CD14-positive monocyte (primary cell): Measurements from ENCODE around the gene SEMA7A. TPM values are rescaled to one million over a fixed set of nuclear protein-coding genes. Genes with fewer than 3 reads are reported as not detected.

ENCODE experiments used
- DNase-seq, 3 donors: peaks; one replicate each; pipeline ENCODE4 v3.0.0-alpha.2; 2011 to 2022
- H2AFZ ChIP-seq: 2 replicates; pipeline ENCODE4 v1.6.0; 2012; ENCODE audit warnings: mild to moderate bottlenecking, low read depth, low read length, inconsistent platforms; ENCODE audit not compliant: insufficient read depth, poor library complexity, severe bottlenecking
- H3K27ac ChIP-seq, 2 donors: 1 replicate in 1 of 2; 2 replicates in 1 of 2; pipeline ENCODE4 v1.5.1; 2012 to 2013; ENCODE audit warnings: low read length in 2 of 2, control low read depth in 1 of 2, inconsistent platforms in 1 of 2, low read depth in 1 of 2, mild to moderate bottlenecking in 1 of 2
- H3K27me3 ChIP-seq, 2 donors: one replicate each; pipeline versions ENCODE4 v1.6.0 to v1.6.1; 2011 to 2013; ENCODE audit warnings: low read length in 2 of 2; ENCODE audit not compliant: control insufficient read depth in 2 of 2, insufficient read depth in 2 of 2
- H3K36me3 ChIP-seq, 2 donors: replicated peaks in 1 of 2; 1 replicate in 1 of 2; 2 replicates in 1 of 2; pipeline versions ENCODE4 v1.5.1 to v1.6.1; 2012 to 2013; ENCODE audit warnings: low read length in 2 of 2, control low read depth in 1 of 2, inconsistent platforms in 1 of 2, mild to moderate bottlenecking in 1 of 2; ENCODE audit not compliant: insufficient read depth in 2 of 2, control insufficient read depth in 1 of 2
- H3K4me1 ChIP-seq, 2 donors: 1 replicate in 1 of 2; 2 replicates in 1 of 2; pipeline versions ENCODE4 v1.5.1 to v1.6.1; 2012 to 2013; ENCODE audit warnings: low read length in 2 of 2, control low read depth in 1 of 2, inconsistent platforms in 1 of 2, mild to moderate bottlenecking in 1 of 2, moderate library complexity in 1 of 2; ENCODE audit not compliant: insufficient read depth in 2 of 2, control insufficient read depth in 1 of 2
- H3K4me2 ChIP-seq: replicated peaks from 2 replicates; pipeline ENCODE3; 2012; ENCODE audit warnings: low read length, moderate library complexity, mild to moderate bottlenecking; ENCODE audit not compliant: poor library complexity, severe bottlenecking; ENCODE audit errors: extremely low read depth
- H3K4me3 ChIP-seq, 3 experiments: fragments of 200-600 bp in 1 of 3; sonication (generic) in 1 of 3; replicated peaks in 1 of 3; 1 replicate in 2 of 3; 2 replicates in 1 of 3; pipeline ENCODE4 v1.5.1; 2011 to 2013; ENCODE audit warnings: low read length in 3 of 3, mild to moderate bottlenecking in 3 of 3, control low read depth in 2 of 3, low read depth in 2 of 3, inconsistent platforms in 1 of 3, moderate library complexity in 1 of 3
- H3K79me2 ChIP-seq: 2 replicates; pipeline ENCODE4 v1.6.0; 2012; ENCODE audit warnings: mild to moderate bottlenecking, control low read depth, inconsistent platforms, low read length, moderate library complexity; ENCODE audit not compliant: insufficient read depth
- H3K9ac ChIP-seq: 2 replicates; pipeline ENCODE4 v1.6.0; 2017; ENCODE audit warnings: low read length, mild to moderate bottlenecking; ENCODE audit not compliant: insufficient read depth, poor library complexity, severe bottlenecking
- H3K9me3 ChIP-seq, 2 donors: replicated peaks in 1 of 2; 1 replicate in 1 of 2; 2 replicates in 1 of 2; pipeline versions ENCODE4 v1.5.1 to v1.6.1; 2012 to 2013; ENCODE audit warnings: low read length in 2 of 2, control low read depth in 1 of 2; ENCODE audit not compliant: control insufficient read depth in 1 of 2, insufficient read depth in 1 of 2
- H4K20me1 ChIP-seq: 2 replicates; pipeline ENCODE4 v1.6.0; 2012; ENCODE audit warnings: mild to moderate bottlenecking, low read length, control low read depth, moderate library complexity; ENCODE audit not compliant: insufficient read depth
- H3K27ac Mint-ChIP-seq, 7 donors: one replicate each; pipeline ENCODE4 v1.8.0; 2020; ENCODE audit warnings: mild to moderate bottlenecking in 7 of 7, mixed read lengths in 7 of 7, moderate library complexity in 6 of 7, inconsistent platforms in 2 of 7
- H3K27me3 Mint-ChIP-seq, 3 donors: one replicate each; pipeline ENCODE4 v1.8.0; 2021 to 2022; ENCODE audit warnings: low read depth in 3 of 3, mild to moderate bottlenecking in 3 of 3, mixed read lengths in 3 of 3, moderate library complexity in 3 of 3, inconsistent platforms in 1 of 3
- H3K36me3 Mint-ChIP-seq, 2 donors: one replicate each; pipeline ENCODE4 v1.8.0; 2020; ENCODE audit warnings: mixed read lengths in 2 of 2, inconsistent platforms in 1 of 2, mild to moderate bottlenecking in 1 of 2
- H3K4me1 Mint-ChIP-seq: one replicate; pipeline ENCODE4 v1.8.0; 2020; ENCODE audit warnings: mild to moderate bottlenecking, mixed read lengths
- H3K4me3 Mint-ChIP-seq, 2 donors: one replicate each; pipeline ENCODE4 v1.8.0; 2020; ENCODE audit warnings: mild to moderate bottlenecking in 2 of 2, mixed read lengths in 2 of 2, moderate library complexity in 1 of 2
- H3K9me3 Mint-ChIP-seq, 7 donors: one replicate each; pipeline ENCODE4 v1.8.0; 2020 to 2022; ENCODE audit warnings: mixed read lengths in 7 of 7, mild to moderate bottlenecking in 6 of 7, moderate library complexity in 6 of 7, inconsistent platforms in 2 of 7
- CTCF ChIP-seq: fragments of 200-600 bp; IDR thresholded peaks from one replicate; pipeline ENCODE4 v1.8.0; 2022; ENCODE audit warnings: antibody characterized with exemption, mild to moderate bottlenecking
- WGBS: methylation state at CpG from one replicate; pipeline ENCODE4 v1.1.5; 2013; ENCODE audit warnings: missing lambda C conversion rate; ENCODE audit not compliant: insufficient coverage; 5-methylcytosine and 5-hydroxymethylcytosine counted together
- intact Hi-C, 2 donors: fragments of 100-400 bp; cut with micrococcal nuclease; formaldehyde crosslinking; loops; one replicate each; pipeline versions ENCODE4 v1.15.0 to v1.15.1; 2023
- polyA plus RNA-seq, 3 donors: library from polyadenylated mRNA; depleted of rRNA in 1 of 3; unstranded in 2 of 3; stranded (reverse) in 1 of 3; fragments of 300-500 nt in 2 of 3; fragments of >200 nt in 1 of 3; fragmentation: Illumina TruSeq in 2 of 3; gene quantifications; 1 replicate in 2 of 3; 2 replicates in 1 of 3; pipeline ENCODE4 v1.2.3, GENCODE V29; 2012 to 2021

Gene SEMA7A
- polyA plus RNA-seq, 3 donors: 0.04 to 4.8 (median 0.15) TPM

GRCh38 chr15:74445816-74446763 lies 12.3 kb upstream of the SEMA7A start:
- H3K36me3 Mint-ChIP-seq: peaks cover 67 to 70% of the 10 kb centered on the region in 2 donors
- peak overlapping the region in 1 of 7 donors; percentile 57 for H3K27ac Mint-ChIP-seq

More at GRCh38 chr15:74445816-74446763, 12.3 kb upstream of the SEMA7A start:
- no peak overlapping the region for H3K4me3 ChIP-seq
- H4K20me1 ChIP-seq: no peaks in the 10 kb centered on the region
- Mint-ChIP-seq H3K4me1 (no peaks in the 10 kb centered on the region), H3K27me3 (peaks cover 2 to 5% (median 3%) of the 10 kb centered on the region in 3 donors), H3K9me3 (no peaks in the 10 kb centered on the region), H3K4me3 (no peak overlapping the region)
- H3K36me3 ChIP-seq: peaks cover 61 to 70% of the 10 kb centered on the region in 2 donors
- no peaks in the 10 kb centered on the region for H3K27me3 ChIP-seq
- no peaks in the 10 kb centered on the region for H3K9me3 ChIP-seq
- WGBS: 100% methylated on average over 5 of the region's 9 CpGs
- no peak overlapping the region for H2AFZ ChIP-seq
- no peaks in the 10 kb centered on the region for H3K79me2 ChIP-seq
- DNase-seq: no peak
- H3K27ac ChIP-seq: no peak overlapping the region
- H3K4me2 ChIP-seq: no peak overlapping the region
- H3K4me1 ChIP-seq: no peaks in the 10 kb centered on the region
- TF ChIP-seq CTCF: no peak
- intact Hi-C loops: no loop called here
- H3K9ac ChIP-seq: no peak overlapping the region
